GM18520 (cell line): ENCODE data around the gene MRPL9.
"Not testable (repeated sequence)": the region's sequence is repeated elsewhere in the genome, so short reads cannot be mapped to it uniquely, and the experiment has no call there.

Source experiments
- ATAC-seq: cut with Tn5 transposase; IDR thresholded peaks from one replicate; pipeline ENCODE4 v1.9.1; 2021; ENCODE audit not compliant: unreplicated experiment

MRPL9 gene

DNA sequence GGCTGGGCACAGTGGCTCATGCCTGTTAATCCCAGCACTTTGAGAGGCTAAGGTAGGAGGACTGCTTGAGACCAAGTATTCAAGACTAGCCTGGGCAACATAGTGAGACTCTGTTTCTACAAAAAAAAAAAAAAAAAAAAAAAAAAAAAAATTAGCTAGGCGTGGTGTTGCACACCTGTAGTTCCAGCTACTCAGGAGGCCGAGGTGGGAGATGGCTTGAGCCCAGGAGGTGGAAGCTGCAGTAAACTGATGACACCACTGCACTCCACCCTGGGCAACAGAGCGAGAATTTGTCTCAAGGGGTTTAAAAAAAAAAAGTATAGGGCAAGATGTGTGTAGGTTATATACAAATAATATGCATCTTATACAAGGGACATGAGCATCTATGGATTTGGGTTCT is 24.4 kb upstream of the MRPL9 start:
- no peak for ATAC-seq

DNA sequence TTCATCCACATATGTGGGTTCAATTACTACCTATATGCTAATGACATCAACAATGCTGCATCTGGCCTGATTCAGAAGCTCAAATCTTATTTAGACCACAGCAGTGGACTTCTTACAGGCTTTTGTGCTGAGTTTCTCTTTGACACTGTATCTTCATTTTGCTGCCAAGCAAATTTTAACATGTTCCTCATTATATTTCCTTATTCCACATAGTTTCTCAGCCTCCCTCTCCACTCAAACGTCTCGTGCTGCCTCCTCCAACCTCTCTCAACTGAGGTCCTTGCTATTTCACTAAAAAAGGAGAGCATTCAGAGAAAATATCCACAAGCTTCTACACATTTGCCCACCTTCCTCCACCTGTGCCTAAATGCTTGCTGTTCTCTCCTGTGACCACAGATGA is 20.5 kb upstream of the MRPL9 start:
- no peak for ATAC-seq

GRCh38 chr1:151782741-151783140 is 19.4 kb upstream of the MRPL9 start:
- no peak for ATAC-seq

DNA sequence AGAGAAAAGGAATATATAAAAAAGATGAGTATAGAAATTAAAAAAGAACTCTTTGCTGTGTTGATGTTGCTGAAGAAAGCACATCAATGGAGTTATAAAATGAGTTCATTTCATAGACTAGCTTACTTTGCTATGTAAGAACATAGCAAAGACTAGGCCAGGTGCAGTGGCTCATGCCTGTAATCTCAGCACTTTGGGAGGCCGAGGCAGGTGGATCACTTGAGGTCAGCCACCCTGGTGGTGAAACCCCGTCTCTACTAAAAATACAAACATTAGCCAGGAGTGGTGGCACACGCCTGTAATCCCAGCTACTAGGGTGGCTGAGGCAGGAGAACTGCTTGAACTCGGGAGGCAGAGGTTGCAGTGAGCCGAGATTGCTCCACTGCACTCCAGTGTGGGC is 18.7 kb upstream of the MRPL9 start:
- ATAC-seq: not testable (repeated sequence)

DNA sequence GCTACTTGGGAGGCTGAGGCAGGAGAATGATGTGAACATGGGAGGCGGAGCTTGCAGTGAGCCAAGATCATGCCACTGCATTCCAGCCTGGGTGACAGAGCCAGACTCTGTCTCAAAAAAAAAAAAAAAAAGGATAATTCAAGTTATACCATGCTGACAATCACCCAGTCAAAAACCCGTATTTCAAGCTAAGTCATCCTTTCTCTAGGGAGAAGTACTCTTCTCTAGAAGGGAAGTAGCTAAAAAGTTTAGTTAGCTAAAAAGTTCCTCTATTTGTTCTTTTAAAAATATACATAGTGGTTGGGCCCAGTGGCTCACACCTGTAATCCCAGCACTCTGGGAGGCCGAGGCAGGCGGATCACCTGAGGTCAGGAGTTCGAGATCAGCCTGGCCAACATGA is 17.4 kb upstream of the MRPL9 start:
- ATAC-seq: not testable (repeated sequence)

GRCh38 chr1:151779852-151780251 is 16.6 kb upstream of the MRPL9 start:
- ATAC-seq: no peak

GRCh38 chr1:151777317-151777716 is 14.0 kb upstream of the MRPL9 start:
- ATAC-seq: no peak

- ATAC-seq: no peak
Observed at GRCh38 chr1:151776665-151777062, 13.4 kb upstream of the MRPL9 start.

DNA sequence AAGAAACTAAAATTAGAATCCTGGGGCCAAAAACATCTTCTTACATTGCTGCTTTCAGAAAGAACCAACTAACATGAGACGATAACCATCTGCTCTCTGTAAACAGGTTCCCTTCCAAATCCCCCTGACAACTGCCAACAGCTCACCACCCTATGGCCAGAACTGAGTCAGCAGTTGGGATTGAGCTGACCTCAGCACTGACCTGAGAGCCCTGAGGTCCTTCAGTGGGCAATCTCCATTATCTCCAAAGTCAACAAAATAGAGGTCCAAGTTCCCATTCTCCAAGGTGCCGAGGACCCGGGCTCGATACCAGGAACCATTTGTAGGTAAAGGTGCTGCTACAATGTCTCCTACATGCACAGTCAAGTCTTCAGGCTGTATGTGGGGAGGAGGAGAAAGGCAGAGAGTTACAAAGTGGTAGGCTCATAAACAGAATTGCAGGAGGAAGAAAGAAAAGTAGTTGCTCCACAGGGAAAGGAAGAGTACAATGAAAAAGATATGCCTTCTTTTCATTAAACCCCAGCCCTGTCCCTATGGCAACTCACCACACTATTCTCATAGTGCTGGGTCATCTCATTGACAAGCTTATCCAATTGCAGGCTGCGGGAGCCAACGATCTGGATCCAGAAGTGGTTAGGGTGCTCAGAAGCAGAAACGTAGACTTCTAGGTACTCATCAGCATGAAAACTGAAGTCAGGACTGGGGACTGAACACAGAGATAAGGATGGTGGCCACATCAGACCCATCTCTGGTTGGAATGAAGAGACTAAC is 12.8 kb upstream of the MRPL9 start:
- no peak for ATAC-seq

DNA sequence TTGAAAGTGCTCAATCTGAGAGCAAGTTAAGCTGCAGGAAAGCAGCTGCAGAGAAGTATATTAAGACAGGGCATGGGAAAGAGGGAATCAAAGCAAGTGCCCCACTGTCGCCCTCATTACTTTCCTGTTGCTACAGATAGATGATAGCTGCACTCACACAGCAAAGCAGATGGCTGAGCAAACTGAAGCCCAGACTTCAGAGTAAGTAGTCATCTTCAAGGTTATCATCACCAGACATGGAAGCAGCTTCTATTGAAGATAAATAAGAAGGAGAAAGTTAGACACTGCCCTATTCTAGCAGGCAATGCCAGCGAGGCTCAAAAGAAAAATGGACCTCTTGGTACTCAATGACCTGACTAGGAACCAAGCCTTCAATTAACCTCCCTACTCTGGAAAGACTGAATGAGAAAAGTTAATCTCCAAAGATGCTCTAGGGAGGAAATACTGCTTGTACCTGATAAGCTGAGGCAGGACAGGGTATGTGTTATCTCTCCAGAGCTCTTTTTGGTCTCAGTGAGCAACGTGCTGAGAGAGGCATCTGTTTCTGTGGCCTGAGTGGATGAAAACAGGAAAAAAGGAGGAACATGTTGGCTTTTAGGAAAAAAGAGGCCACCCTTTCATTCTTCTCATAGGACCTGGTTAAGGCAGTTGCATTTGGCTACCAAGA is 11.1 kb upstream of the MRPL9 start:
- no peak for ATAC-seq

GRCh38 chr1:151773702-151774101 is 10.4 kb upstream of the MRPL9 start:
- no peak for ATAC-seq

DNA sequence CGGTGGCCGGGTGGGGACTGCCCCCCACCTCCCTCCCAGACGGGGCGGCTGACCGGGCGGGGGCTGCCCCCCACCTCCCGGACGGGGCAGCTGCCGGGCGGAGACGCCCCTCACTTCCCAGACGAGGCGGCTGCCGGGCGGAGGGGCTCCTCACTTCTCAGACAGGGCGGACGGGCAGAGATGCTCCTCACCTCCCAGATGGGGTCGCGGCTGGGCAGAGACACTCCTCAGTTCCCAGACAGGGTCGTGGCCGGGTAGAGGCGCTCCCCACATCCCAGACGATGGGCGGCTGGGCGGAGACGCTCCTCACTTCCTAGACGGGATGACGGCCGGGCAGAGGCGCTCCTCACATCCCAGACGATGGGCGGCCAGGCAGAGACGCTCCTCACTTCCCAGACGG is 6.0 kb upstream of the MRPL9 start:
- not testable (repeated sequence) for ATAC-seq

DNA sequence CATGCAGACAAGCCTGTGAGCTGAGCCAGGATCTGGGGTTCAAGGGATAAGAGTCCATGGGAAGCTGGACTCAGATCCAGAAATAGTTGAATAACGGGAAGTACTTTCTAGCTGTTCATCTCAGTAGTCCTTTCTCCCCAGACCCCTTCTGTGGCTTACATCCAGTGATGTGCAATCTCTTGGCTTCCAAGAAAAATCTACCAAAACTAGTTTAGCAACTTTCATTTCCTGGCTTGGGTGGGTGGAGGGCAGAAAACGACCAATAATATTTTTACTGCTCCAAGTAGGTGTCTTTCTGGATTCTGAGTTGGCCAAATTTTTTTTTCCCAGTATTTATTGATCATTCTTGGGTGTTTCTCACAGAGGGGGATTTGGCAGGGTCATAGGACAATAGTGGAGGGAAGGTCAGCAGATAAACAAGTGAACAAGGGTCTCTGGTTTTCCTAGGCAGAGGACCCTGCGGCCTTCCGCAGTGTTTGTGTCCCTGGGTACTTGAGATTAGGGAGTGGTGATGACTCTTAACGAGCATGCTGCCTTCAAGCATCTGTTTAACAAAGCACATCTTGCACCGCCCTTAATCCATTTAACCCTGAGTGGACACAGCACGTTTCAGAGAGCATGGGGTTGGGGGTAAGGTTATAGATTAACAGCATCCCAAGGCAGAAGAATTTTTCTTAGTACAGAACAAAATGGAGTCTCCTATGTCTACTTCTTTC is 5.2 kb upstream of the MRPL9 start:
- ATAC-seq: not testable (repeated sequence)

- ATAC-seq: no peak
Observed at GRCh38 chr1:151763990-151764389, 694 bp upstream of the MRPL9 start.

GRCh38 chr1:151760597-151761385 is 2.5 kb downstream of the MRPL9 start:
- ATAC-seq: no peak

DNA sequence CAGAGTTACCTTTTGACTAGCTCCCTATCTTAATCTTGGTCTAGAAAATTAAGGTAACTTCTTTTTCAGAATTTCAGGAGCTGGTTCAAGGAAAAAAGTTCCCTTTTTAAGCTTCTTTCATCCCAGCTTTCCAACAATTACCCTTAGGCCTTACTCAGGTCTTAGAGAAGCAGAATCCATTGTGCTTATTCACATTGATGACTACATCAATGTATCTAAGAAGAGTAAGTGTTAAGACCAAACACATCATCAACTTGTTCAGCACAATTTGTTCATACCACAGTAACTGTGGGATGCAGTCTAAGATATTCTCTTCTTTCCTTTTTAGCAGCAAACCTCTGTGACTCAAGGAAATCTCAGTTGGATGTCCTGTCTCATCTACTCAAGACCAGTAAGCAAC is 4.1 kb downstream of the MRPL9 start:
- no peak for ATAC-seq

- no peak for ATAC-seq
Observed at GRCh38 chr1:151756291-151756690, 7.0 kb downstream of the MRPL9 start.

DNA sequence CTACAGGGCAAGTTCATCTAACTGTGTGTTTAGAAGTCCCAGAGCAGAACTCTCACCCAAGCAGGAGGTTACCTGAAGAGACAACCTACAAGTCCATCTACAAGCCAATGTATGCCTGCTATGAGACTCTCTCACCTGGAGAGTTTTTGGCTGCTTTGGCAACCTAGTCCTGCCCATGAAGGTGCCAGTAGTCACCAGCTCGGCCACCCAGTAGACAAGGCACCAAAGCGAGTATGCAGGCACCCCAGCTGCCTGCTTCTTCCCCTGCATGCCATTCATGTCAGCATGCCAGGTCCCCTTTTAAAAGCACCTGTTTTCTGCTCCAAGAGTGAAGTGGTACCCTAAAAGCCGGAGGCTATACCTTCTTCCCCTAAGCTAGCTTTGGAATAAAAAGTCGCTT is 21.8 kb downstream of the MRPL9 start:
- ATAC-seq: no peak

DNA sequence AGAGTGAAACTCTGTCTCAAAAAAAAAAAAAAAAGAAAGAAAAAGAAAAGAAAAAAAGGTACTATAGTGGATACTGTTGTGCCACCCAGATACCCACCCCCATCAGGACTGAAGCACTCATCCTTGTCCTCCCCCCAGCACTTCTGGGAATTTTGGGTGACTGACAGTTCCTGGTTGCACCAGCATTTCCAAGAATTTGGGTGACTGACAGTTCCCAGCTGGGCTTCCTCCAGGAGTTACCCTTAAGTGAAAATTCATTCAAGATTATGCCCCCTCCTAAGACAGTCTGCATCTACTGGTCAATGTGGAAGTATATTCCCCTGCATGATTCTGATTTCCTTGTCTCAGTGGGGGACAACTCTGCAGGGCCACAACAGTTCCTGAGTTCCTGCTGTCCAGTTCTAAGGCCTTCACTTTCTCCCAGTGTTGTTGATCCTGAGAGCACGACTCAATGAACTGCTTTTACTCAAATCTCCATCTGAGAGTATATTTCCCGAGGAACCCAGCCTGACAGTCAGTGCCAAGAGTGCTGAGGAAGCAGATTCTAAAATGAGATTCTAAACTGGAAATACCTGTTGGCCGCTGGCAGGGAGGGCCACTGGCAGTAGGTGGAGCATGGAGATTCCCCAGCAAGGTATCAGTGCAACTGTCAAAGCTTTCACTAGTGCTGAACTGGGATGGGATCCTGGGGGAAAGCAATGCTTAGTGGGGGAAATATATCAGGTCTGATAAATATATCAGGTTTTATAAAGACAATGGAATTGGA is 23.5 kb downstream of the MRPL9 start:
- no peak for ATAC-seq

GRCh38 chr1:151737479-151737878 is 25.8 kb downstream of the MRPL9 start:
- no peak for ATAC-seq

DNA sequence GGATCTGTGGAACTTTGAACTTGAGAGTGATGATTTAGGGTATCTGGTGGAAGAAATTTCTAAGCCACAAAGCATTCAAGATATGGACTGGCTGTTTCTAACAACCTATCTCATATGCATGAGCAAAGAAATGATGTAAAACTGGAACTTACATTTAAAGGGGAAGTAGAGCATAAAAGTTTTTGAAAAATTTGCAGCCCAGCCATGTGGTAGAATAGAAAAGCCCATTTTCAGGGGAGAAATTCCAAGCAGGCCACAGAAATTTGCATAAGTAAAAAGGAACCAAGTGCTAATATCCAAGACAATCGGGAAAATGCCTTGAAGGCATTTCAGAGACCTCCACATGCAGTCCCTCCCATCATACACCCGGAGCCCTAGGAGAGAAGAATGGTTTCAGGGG is 26.3 kb downstream of the MRPL9 start:
- ATAC-seq: no peak
